Effector CD8-positive, alpha-beta T cell (primary cell): Measurements from ENCODE around the gene TMEM101.
"Not testable (repeated sequence)": the region's sequence is repeated elsewhere in the genome, so short reads cannot be mapped to it uniquely, and the experiment has no call there.

Experiments
- DNase-seq: peaks from one replicate; lab custom pipeline; 2025; lab: John Stamatoyannopoulos, UW

Gene TMEM101

GRCh38 chr17:44024271-44024663, 9.5 kb upstream of the TMEM101 start:
- DNase-seq, result no peak

- no peak for DNase-seq
Observed at GRCh38 chr17:44023545-44024270, 8.9 kb upstream of the TMEM101 start.

GRCh38 chr17:44022246-44022645, 7.5 kb upstream of the TMEM101 start:
- no peak for DNase-seq

- not testable (repeated sequence) for DNase-seq
Observed at GRCh38 chr17:44021227-44021626, 6.5 kb upstream of the TMEM101 start.

GRCh38 chr17:44014133-44014436, 678 bp downstream of the TMEM101 start:
- DNase-seq, result no peak

GRCh38 chr17:44012874-44013273, 1.9 kb downstream of the TMEM101 start:
- no peak for DNase-seq

- no peak for DNase-seq
Observed at GRCh38 chr17:44012391-44012790, 2.4 kb downstream of the TMEM101 start.

- no peak for DNase-seq
Observed at GRCh38 chr17:44011876-44012275, 2.9 kb downstream of the TMEM101 start.

GRCh38 chr17:44010966-44011647, 3.7 kb downstream of the TMEM101 start:
- DNase-seq, result no peak

- no peak for DNase-seq
Observed at GRCh38 chr17:44008205-44008909, 6.4 kb downstream of the TMEM101 start.

- no peak for DNase-seq
Observed at GRCh38 chr17:44007346-44008204, 7.2 kb downstream of the TMEM101 start.

GRCh38 chr17:44006598-44007345, 8.0 kb downstream of the TMEM101 start:
- peak; percentile 96 for DNase-seq

- no peak for DNase-seq
Observed at GRCh38 chr17:44006272-44006597, 8.5 kb downstream of the TMEM101 start.

- peak; percentile 9 for DNase-seq
Observed at GRCh38 chr17:44005527-44006271, 9.1 kb downstream of the TMEM101 start.

GRCh38 chr17:44004761-44005526, 9.8 kb downstream of the TMEM101 start:
- no peak for DNase-seq

GRCh38 chr17:44004077-44004760, 10.5 kb downstream of the TMEM101 start, which contains the start of gene NAGS:
NAGS (plus strand) TSS chr17:44004622; CDS start chr17:44004664, 42 bp downstream.
- no peak for DNase-seq

GRCh38 chr17:44002141-44002848, 12.5 kb downstream of the TMEM101 start:
- DNase-seq, result no peak

GRCh38 chr17:44001461-44001920, 13.3 kb downstream of the TMEM101 start:
- DNase-seq, result no peak
